ENCODE data around the gene MYO7B. TPM values are rescaled to one million over a fixed set of nuclear protein-coding genes. Genes with fewer than 3 reads are reported as not detected.
A peak's percentile ranks its signal among the peaks of the same experiment; 100 is the strongest.

The MYO7B gene
- total and polyA plus RNA-seq, 9 of the 15 experiments (the other 6 are each of a cell fraction or from before 2014, with no cell fraction given), result 0.08 TPM; not detected in 8

GRCh38 chr2:127659408-127660290 lies 124.2 kb downstream of the MYO7B start:
- no peak overlapping the region for H3K27ac ChIP-seq (ENCODE audit: extremely low read depth, low read depth, low read length)
- H3K79me2 ChIP-seq (ENCODE audit: control insufficient read depth, insufficient read depth, low read length), result no peaks in the 10 kb centered on the region
- ChIA-PET POLR2A (interaction anchor here (0.6 to 0.9 kb wide), 2 partner anchors 9 to 362 kb away, joined by 3 read pairs; no protein-coding TSS in a partner anchor), CTCF (ENCODE audit: low intra/inter-chr PET ratio) (no interaction called here)
- no peaks in the 10 kb centered on the region for H3K36me3 ChIP-seq (ENCODE audit: control insufficient read depth, insufficient read depth, low read length)
- no peak overlapping the region for H3K4me2 ChIP-seq (ENCODE audit: insufficient read depth, low read length)
- DNase-seq (ENCODE audit: extremely low read depth in 1 of 4, low spot score in 3 of 4) (no peak), ATAC-seq (peak; percentile 40), FAIRE-seq (no peak)
- H3K4me1 ChIP-seq (replicated peaks in 1 of 2; ENCODE audit: control insufficient read depth in 2 of 2, insufficient read depth in 2 of 2, low read length in 2 of 2), result peaks cover 2 to 14% of the 10 kb centered on the region in 2 experiments; a peak in 3 of 5 replicates
- intact Hi-C loops (cut with micrococcal nuclease), result no loop called here
- H3K27me3 ChIP-seq (ENCODE audit: control insufficient read depth in 2 of 2, insufficient read depth in 2 of 2, low read length in 2 of 2), result peaks cover 35 to 68% of the 10 kb centered on the region in 2 experiments
- WGBS (ENCODE audit: insufficient coverage, low coverage, missing lambda C conversion rate), result 42% methylated on average over 13 of the region's 14 CpGs
- H3K4me3 ChIP-seq, result no peak overlapping the region
- BruUV-seq (replicated peaks), result no TSS peak
- TF ChIP-seq ZNF316 (IDR thresholded peaks at IDR 0.05), result peak; percentile 85
- peak; percentile 72 for TF ChIP-seq C11orf30 (IDR thresholded peaks at IDR 0.05; ENCODE audit: low read depth)
- TF ChIP-seq NFYB (IDR thresholded peaks at IDR 0.05; ENCODE audit: extremely low read depth, insufficient read length), result peak; percentile 86
- TF ChIP-seq ZNF3 (CRISPR knock-in tag; IDR thresholded peaks at IDR 0.05), result no peak
- TF ChIP-seq TFE3 (CRISPR knock-in tag; IDR thresholded peaks at IDR 0.05), result no peak
- TF ChIP-seq MAFG (tag; conservative IDR thresholded peaks at IDR 0.05), result peak; percentile 53
- no peak for TF ChIP-seq ARID3B (CRISPR knock-in tag; IDR thresholded peaks at IDR 0.05; ENCODE audit: borderline replicate concordance)
- no peak for TF ChIP-seq SPI1 (IDR thresholded peaks at IDR 0.05; ENCODE audit: borderline replicate concordance, low read depth, low read length)
- H3K9me1 ChIP-seq (ENCODE audit: control insufficient read depth, insufficient read depth, low read length), result no peaks in the 10 kb centered on the region
- in situ Hi-C loops (cut with MboI), result no loop called here
- peaks cover 3% of the 10 kb centered on the region for H4K20me1 ChIP-seq (replicated peaks; ENCODE audit: control insufficient read depth, insufficient read depth, low read length)
- no peaks in the 10 kb centered on the region; the same call in 1 of the 2 replicates for H3K9me3 ChIP-seq (replicated peaks; ENCODE audit: control insufficient read depth, insufficient read depth, low read depth, low read length)
- no peak overlapping the region for H3K9ac ChIP-seq (ENCODE audit: insufficient read depth in 1 of 2, low read depth in 2 of 2, low read length in 2 of 2)
- H2AFZ ChIP-seq (ENCODE audit: low read depth, low read length), result no peak overlapping the region

Data from K562 (cell line).